AG09309 (cell line): ENCODE results near the gene LMOD1.

Experiments
- DNase-seq: peaks from one replicate; pipeline ENCODE4 v3.0.0-alpha.2; 2010; ENCODE audit warnings: low read depth
- H3K4me3 ChIP-seq: 2 replicates; pipeline ENCODE4 v1.5.1; 2011; ENCODE audit warnings: mild to moderate bottlenecking, low read depth, low read length, moderate library complexity; ENCODE audit not compliant: control insufficient read depth
- TF ChIP-seq, protein P1 (sequence below): IDR thresholded peaks from 2 replicates; pipeline ENCODE4 v1.5.1; 2011; ENCODE audit warnings: mild to moderate bottlenecking, low read depth, low read length, inconsistent platforms; ENCODE audit not compliant: insufficient read depth, control insufficient read depth; ENCODE audit errors: missing control alignments

LMOD1 gene

DNA sequence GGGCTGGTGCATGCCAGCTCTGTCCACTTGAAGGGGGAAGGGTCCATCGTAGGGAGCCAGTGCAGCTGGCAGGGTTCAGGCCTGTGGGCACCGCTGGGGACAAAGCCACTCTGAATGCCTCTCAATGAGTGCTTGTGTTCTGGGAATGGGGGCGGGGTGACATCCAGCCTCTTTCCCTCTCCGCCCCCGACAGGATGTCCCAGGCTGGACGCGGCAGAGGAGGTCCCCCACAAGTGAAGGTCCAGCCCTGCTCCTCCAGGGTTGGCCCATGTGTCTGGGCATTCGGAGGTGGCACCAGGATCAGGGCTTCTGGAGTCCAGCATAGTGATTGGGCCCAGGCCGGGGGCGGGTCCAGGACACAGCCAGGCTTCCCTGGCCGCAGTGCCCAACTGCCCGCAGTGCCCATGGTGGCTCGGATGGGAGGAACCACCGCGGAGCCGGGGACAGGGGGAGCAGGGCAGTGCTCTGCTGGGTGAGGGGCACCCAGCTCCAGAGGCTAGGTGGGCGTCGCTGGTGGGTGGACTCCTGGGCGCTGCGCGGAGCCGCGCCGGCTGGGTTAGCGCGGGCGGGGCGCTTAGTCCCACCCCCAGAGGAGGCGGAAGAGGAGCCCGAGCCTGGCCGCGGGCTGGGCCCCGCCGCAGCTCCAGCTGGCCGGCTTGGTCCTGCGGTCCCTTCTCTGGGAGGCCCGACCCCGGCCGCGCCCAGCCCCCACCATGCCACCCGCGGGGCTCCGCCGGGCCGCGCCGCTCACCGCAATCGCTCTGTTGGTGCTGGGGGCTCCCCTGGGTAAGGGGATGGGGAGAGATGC is 57.9 kb downstream of the LMOD1 start, which contains the start of gene SHISA4:
SHISA4 (plus strand) TSS at position 617 of the 808 bp plus-strand sequence; CDS start at position 714, 97 bp downstream.
- peak within 1 kb of the TSS; percentile 78 for H3K4me3 ChIP-seq
- DNase-seq = no peak
- TF ChIP-seq, protein P1, sequence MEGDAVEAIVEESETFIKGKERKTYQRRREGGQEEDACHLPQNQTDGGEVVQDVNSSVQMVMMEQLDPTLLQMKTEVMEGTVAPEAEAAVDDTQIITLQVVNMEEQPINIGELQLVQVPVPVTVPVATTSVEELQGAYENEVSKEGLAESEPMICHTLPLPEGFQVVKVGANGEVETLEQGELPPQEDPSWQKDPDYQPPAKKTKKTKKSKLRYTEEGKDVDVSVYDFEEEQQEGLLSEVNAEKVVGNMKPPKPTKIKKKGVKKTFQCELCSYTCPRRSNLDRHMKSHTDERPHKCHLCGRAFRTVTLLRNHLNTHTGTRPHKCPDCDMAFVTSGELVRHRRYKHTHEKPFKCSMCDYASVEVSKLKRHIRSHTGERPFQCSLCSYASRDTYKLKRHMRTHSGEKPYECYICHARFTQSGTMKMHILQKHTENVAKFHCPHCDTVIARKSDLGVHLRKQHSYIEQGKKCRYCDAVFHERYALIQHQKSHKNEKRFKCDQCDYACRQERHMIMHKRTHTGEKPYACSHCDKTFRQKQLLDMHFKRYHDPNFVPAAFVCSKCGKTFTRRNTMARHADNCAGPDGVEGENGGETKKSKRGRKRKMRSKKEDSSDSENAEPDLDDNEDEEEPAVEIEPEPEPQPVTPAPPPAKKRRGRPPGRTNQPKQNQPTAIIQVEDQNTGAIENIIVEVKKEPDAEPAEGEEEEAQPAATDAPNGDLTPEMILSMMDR = no peak

DNA sequence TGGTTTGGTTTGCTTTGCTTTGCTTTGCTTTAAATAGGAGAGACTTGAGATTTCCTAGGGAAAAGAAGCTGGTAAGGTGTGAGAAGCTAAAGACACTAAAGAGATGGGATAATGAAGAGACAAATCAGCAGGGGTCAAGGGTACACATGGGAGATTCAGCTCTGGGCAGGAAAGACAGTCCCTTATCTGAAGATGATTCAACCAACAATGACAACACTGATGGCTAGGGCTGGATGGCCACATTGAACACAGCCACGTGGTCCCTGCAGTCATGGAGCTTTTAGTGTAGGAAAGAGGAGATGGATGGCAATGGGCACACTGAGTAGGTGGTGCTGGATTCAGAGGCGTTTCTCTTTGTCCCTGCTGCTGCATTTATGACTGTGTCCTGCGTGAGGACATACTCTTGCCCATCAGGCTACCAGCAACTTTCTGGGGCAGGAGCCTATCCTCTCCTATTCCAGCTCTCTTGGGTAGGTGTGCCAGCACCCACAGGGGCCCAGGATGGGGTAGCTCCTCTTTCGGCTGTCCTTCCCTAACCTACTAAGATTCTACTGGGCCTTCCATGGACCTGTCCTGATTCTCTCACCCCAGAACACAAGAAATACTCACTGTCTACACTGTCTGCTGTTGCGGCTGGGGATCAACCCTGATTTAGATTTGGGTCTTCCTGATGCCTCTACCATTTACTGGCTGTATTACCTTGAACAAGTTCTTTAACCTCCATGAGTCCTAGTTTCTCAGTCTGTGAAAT is 59.1 kb downstream of the LMOD1 start:
- DNase-seq = no peak
- TF ChIP-seq, protein P1 = no peak
- H3K4me3 ChIP-seq = no peak overlapping the region

DNA sequence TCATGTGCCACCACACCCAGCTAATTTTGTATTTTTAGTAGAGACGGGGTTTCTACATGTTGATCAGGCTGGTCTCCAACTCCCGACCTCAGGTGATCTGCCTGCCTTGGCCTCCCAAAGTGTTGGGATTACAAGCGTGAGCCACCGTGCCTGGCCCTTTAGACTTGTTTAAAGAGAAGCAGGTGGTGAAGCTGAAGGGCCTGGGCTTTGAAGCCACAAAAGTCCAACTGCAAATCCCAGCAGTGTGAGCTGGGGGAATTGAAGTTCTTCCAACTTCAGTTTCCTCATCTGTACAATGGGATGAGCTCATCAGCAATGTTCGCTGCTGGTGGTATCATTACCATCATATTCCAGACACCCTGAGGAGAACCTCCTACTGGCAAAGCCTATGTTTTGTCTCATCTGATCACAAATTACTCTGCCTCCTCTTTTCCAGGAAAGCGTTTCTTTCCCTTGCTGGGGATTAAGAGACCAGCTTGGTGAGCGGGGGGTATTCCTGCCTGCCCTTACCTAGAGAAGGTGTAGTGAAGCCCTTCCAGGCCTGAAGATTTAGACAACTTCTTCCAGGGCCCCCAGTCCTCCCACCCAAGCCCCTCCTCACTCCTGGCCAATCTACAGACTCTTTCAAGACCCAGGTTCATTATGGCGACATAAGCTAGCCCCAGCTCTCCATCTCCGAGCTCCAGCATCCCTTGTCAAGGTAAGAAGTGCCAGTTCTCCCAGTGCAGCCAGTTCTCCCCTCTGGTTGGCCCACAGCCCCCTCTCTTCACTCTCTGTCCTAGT is 60.1 kb downstream of the LMOD1 start:
- no peak overlapping the region for H3K4me3 ChIP-seq
- no peak for DNase-seq
- TF ChIP-seq, protein P1 = no peak

DNA sequence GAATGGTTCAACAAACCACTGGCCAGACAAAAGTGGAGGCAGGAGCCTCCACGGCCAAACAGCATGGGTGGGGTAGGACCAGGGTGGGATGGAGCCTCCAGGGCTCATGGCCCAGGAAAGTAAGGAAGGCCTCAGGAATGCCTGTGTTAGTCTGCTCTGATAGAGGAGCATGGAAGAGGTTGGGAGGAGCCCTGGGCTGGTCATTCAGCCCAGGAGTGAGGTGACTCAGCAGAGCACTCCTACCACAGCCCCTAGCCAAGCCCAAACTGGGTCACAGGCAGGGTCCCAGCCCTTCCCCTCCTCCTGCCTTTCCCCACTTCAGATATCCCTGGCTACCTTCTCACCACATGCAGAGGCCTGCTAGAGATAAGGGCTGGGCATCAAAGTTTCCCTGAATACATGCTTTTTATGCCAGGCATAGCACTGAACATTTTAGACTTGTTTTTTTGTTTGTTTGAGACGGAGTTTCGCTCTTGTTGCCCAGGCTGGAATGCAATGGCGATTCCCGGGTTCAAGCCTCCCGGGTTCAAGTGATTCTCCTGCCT is 60.7 kb downstream of the LMOD1 start:
- no peak overlapping the region for H3K4me3 ChIP-seq
- TF ChIP-seq, protein P1 = no peak
- no peak for DNase-seq

DNA sequence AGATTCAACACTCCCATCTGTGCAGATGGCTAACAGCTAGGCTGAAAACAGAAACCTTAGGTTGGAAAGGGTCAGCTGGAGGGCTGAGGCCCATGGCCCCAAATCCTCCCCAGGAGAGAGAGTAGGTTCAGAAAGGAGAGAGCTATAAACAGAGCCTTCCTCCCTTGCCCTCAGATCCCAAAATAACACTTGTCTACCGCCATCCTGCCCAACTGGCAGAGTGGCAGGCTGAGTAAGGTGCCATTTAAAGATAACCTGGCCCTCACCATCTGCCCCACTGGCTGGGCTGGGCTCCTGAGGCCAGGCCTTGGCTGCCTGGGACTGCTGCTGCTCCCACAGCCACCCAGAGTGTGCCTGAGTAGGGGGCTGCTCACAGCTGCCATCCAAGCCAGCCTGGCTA is 61.9 kb downstream of the LMOD1 start:
- DNase-seq = no peak
- H3K4me3 ChIP-seq = no peak overlapping the region
- TF ChIP-seq, protein P1 = no peak

DNA sequence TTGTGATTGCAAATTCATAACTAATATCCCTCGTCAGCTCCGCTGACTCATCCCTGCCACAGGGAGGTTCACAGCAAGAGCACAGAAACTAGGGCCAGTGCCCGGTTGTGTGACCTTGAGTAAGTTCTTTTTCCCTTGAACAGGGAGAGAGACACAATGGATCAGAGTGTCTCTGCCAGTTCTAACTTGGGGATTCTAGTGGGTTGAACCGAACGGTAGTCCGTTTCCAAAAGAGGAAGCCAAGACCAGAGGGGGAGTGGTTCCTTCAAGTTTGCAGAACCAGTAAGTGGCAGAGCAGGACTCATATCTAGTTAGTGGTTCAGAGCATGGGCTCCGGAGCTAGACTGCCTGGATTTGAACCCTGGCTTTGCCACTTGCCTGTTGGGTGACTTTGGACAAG is 62.6 kb downstream of the LMOD1 start:
- H3K4me3 ChIP-seq = no peak overlapping the region
- DNase-seq = no peak
- TF ChIP-seq, protein P1 = no peak
